ENCODE measurements around the gene FLNB. TPM values are rescaled to one million over a fixed set of nuclear protein-coding genes. Genes with fewer than 3 reads are reported as not detected.
A peak's percentile ranks its signal among the peaks of the same experiment; 100 is the strongest.

Gene FLNB
- total RNA-seq, 1 experiment from 2014 or later = 315 TPM

GRCh38 chr3:58151637-58152036 is 143.4 kb downstream of the FLNB start:
- Mint-ChIP-seq H3K4me1 (ENCODE audit: low read depth, unreplicated experiment) (peaks cover 7% of the 10 kb centered on the region), H3K27me3 (ENCODE audit: insufficient read depth, unreplicated experiment) (no peaks in the 10 kb centered on the region), H3K27ac (ENCODE audit: unreplicated experiment) (peak overlapping the region; percentile 19), H3K4me3 (ENCODE audit: unreplicated experiment) (no peak overlapping the region), H3K9me3 (ENCODE audit: unreplicated experiment) (no peaks in the 10 kb centered on the region), H3K36me3 (ENCODE audit: insufficient read depth, unreplicated experiment) (peaks cover 100% of the 10 kb centered on the region)
- Histone ChIP-seq H3K36me3 (ENCODE audit: control insufficient read depth, insufficient read depth, low read length) (peaks cover 10% of the 10 kb centered on the region), H3K4me1 (no peaks in the 10 kb centered on the region), H3K4me3 (ENCODE audit: low read depth, low read length) (no peak overlapping the region), H3K9me3 (no peaks in the 10 kb centered on the region), H3K27me3 (replicated peaks; ENCODE audit: control insufficient read depth, insufficient read depth, low read length) (no peaks in the 10 kb centered on the region)
- BruUV-seq (replicated peaks) = no TSS peak
- no peak for TF ChIP-seq CTCF (IDR thresholded peaks at IDR 0.05; ENCODE audit: insufficient read depth in 1 of 2, low read depth in 1 of 2, low read length in 1 of 2, severe bottlenecking in 1 of 2, unreplicated experiment in 1 of 2)
- ChIA-PET POLR2A (no interaction called here), CTCF (no interaction called here)
- intact Hi-C loops (cut with micrococcal nuclease; ENCODE audit: unreplicated experiment) = no loop called here
- DNase-seq = no peak

GRCh38 chr3:58152225-58153015 is 144.2 kb downstream of the FLNB start:
- no peak overlapping the region for H3K4me3 ChIP-seq (ENCODE audit: low read depth, low read length)
- Mint-ChIP-seq H3K27ac (ENCODE audit: unreplicated experiment) (peak overlapping the region; percentile 19), H3K9me3 (ENCODE audit: unreplicated experiment) (no peaks in the 10 kb centered on the region), H3K4me1 (ENCODE audit: low read depth, unreplicated experiment) (peaks cover 7% of the 10 kb centered on the region), H3K4me3 (ENCODE audit: unreplicated experiment) (no peak overlapping the region), H3K36me3 (ENCODE audit: insufficient read depth, unreplicated experiment) (peaks cover 100% of the 10 kb centered on the region), H3K27me3 (ENCODE audit: insufficient read depth, unreplicated experiment) (no peaks in the 10 kb centered on the region)
- H3K4me1 ChIP-seq = no peaks in the 10 kb centered on the region
- DNase-seq = no peak
- H3K9me3 ChIP-seq = no peaks in the 10 kb centered on the region
- no peak for TF ChIP-seq CTCF (IDR thresholded peaks at IDR 0.05; ENCODE audit: insufficient read depth in 1 of 2, low read depth in 1 of 2, low read length in 1 of 2, severe bottlenecking in 1 of 2, unreplicated experiment in 1 of 2)
- ChIA-PET POLR2A (no interaction called here), CTCF (no interaction called here)
- intact Hi-C loops (cut with micrococcal nuclease; ENCODE audit: unreplicated experiment) = no loop called here
- BruUV-seq (replicated peaks) = no TSS peak
- peaks cover 3% of the 10 kb centered on the region for H3K36me3 ChIP-seq (ENCODE audit: control insufficient read depth, insufficient read depth, low read length)
- H3K27me3 ChIP-seq (replicated peaks; ENCODE audit: control insufficient read depth, insufficient read depth, low read length) = no peaks in the 10 kb centered on the region

- Histone ChIP-seq H3K4me1 (no peaks in the 10 kb centered on the region), H3K9me3 (no peaks in the 10 kb centered on the region), H3K4me3 (ENCODE audit: low read depth, low read length) (no peak overlapping the region), H3K27me3 (replicated peaks; ENCODE audit: control insufficient read depth, insufficient read depth, low read length) (no peaks in the 10 kb centered on the region), H3K36me3 (ENCODE audit: control insufficient read depth, insufficient read depth, low read length) (peaks cover 3% of the 10 kb centered on the region; the same call in 1 of the 2 replicates)
- POLR2A ChIA-PET = no interaction called here
- Mint-ChIP-seq H3K27me3 (ENCODE audit: insufficient read depth, unreplicated experiment) (no peaks in the 10 kb centered on the region), H3K9me3 (ENCODE audit: unreplicated experiment) (no peaks in the 10 kb centered on the region), H3K4me1 (ENCODE audit: low read depth, unreplicated experiment) (peaks cover 7% of the 10 kb centered on the region), H3K4me3 (ENCODE audit: unreplicated experiment) (no peak overlapping the region), H3K27ac (ENCODE audit: unreplicated experiment) (peak overlapping the region; percentile 19), H3K36me3 (ENCODE audit: insufficient read depth, unreplicated experiment) (peaks cover 100% of the 10 kb centered on the region)
- no peak for TF ChIP-seq CTCF (IDR thresholded peaks at IDR 0.05; ENCODE audit: insufficient read depth in 1 of 2, low read depth in 1 of 2, low read length in 1 of 2, severe bottlenecking in 1 of 2, unreplicated experiment in 1 of 2)
- no peak for DNase-seq
- intact Hi-C loops (cut with micrococcal nuclease; ENCODE audit: unreplicated experiment) = no loop called here
- BruUV-seq (replicated peaks) = no TSS peak
- CTCF ChIA-PET = interaction anchor here (1.4 kb wide), 1 partner anchor 12 kb away, joined by 3 read pairs; no protein-coding TSS in a partner anchor
Measured at GRCh38 chr3:58153371-58153770, 145.1 kb downstream of the FLNB start.

All from Caco-2 (cell line).